ENCODE data around the gene RERE. TPM values are rescaled to one million over a fixed set of nuclear protein-coding genes. Genes with fewer than 3 reads are reported as not detected.

RERE gene
- total RNA-seq, 6 experiments from 2014 or later, result 36.5 to 41.6 (median 37.5) TPM

DNA sequence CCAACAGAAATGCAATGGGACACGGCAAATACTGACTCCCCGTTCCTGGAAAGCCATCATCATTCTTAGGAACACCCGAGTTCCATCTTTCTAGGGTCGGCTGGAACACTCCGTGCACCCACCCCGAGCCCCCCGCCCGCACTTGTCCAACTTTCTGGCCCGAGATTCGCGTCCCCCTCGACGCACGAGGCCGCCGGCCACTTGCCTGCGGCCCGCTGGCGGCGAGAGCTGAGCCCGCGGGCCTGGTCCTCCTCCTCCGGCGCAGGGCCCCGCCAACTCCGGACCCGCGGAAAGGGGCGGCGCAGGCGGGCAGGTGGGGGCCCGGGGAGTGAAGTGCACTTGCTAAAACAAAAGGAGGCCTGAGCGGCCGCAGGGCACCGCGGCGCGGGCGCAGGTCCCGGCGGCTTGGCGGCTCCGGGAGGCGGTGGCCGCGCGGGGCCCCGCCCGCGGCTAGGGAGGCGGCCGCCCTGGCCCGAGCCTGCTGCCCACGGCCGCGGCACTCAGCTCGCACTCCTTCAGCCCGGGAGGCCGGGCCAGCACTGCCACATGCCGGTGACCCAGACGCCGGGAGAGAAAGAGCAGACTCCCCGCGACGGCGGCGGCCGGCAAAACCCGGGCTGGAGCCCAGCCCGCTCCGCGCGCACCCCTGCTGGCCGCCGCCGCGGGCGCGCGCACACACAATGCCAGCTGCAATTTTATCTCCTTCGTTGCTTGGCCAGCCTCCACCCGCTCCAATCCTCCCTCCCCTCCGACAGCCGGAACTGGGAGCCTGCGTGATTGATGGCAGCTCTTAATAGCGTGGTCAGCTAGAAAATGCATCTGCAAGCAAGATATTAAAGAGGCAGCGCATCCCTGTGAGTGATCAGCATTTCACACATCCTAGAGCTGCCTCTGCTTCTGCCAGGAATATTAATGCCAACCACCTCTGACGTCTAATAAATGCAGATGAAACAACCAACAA, 114.3 kb downstream of the RERE start:
- peak; percentile 85 for DNase-seq
- H3K4me1 Mint-ChIP-seq (ENCODE audit: low read depth), result peaks cover 51% of the 10 kb centered on the region
- no peaks in the 10 kb centered on the region for H3K9me3 Mint-ChIP-seq
- H3K27me3 Mint-ChIP-seq (ENCODE audit: insufficient read depth), result no peaks in the 10 kb centered on the region
- peak overlapping the region; percentile 81 for H3K27ac Mint-ChIP-seq
- TF ChIP-seq, protein P1, sequence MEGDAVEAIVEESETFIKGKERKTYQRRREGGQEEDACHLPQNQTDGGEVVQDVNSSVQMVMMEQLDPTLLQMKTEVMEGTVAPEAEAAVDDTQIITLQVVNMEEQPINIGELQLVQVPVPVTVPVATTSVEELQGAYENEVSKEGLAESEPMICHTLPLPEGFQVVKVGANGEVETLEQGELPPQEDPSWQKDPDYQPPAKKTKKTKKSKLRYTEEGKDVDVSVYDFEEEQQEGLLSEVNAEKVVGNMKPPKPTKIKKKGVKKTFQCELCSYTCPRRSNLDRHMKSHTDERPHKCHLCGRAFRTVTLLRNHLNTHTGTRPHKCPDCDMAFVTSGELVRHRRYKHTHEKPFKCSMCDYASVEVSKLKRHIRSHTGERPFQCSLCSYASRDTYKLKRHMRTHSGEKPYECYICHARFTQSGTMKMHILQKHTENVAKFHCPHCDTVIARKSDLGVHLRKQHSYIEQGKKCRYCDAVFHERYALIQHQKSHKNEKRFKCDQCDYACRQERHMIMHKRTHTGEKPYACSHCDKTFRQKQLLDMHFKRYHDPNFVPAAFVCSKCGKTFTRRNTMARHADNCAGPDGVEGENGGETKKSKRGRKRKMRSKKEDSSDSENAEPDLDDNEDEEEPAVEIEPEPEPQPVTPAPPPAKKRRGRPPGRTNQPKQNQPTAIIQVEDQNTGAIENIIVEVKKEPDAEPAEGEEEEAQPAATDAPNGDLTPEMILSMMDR (IDR thresholded peaks at IDR 0.05), result peak; percentile 52
- no peaks in the 10 kb centered on the region for H3K36me3 Mint-ChIP-seq (ENCODE audit: low read depth)
- peak overlapping the region; percentile 90 for H3K4me3 Mint-ChIP-seq

DNA sequence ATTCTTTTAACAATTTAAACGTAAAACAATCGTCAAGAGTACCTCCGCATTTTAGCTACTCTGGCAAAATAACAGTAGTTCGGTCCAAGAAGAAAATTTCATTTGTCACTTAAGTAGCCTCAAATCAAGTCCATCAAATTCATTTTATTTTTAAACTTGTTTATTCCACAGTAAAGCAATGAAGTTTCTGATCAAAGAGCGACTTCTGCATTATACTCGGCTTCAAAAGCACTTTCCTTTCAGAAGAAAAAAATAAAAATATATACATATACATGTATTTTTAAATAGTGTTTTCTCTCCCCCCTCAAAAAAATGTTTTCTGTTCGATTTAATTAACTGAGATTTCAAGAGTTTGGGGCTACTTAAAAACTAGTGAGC, 115.0 kb downstream of the RERE start:
- H3K36me3 Mint-ChIP-seq (ENCODE audit: low read depth), result no peaks in the 10 kb centered on the region
- TF ChIP-seq, protein P1 (IDR thresholded peaks at IDR 0.05), result no peak
- H3K4me3 Mint-ChIP-seq, result peak overlapping the region; percentile 90
- no peaks in the 10 kb centered on the region for H3K27me3 Mint-ChIP-seq (ENCODE audit: insufficient read depth)
- peak overlapping the region; percentile 81 for H3K27ac Mint-ChIP-seq
- peaks cover 51% of the 10 kb centered on the region for H3K4me1 Mint-ChIP-seq (ENCODE audit: low read depth)
- no peak for DNase-seq
- H3K9me3 Mint-ChIP-seq, result no peaks in the 10 kb centered on the region

DNA sequence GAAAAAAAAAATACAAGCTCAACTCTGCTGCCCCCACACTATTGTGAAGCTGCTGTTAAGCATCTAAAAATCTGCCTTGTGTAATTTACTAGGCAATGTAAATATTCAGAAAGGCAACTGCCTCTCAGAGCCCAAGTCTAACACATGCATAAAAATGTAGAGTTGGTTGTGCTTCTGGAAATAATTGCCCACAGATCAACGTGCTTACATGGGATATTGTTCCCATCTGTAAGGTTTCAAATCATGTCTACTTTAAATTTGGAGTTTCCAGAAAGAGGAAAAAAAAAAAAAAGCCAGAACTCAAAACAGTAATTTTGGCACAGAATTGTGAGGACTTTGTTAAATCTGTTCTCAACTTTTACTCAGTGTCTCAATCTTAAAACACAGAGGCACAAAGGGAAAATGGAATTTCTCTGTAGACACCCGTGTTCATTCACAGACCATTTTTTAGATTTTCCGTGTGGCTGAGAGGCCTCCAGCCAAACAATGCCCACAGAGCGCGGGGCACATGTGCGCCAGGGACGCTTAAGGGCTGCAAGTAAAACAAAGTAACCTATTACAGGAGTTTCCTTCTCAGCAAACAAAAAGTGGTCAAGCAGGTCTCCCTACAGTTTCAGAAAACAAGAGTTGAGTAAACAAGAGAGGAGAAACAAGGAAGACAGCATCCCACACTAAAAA, 115.5 kb downstream of the RERE start:
- Mint-ChIP-seq H3K27me3 (ENCODE audit: insufficient read depth) (no peaks in the 10 kb centered on the region), H3K4me1 (ENCODE audit: low read depth) (peaks cover 45% of the 10 kb centered on the region), H3K9me3 (no peaks in the 10 kb centered on the region), H3K4me3 (peak overlapping the region; percentile 90), H3K27ac (peak overlapping the region; percentile 81), H3K36me3 (ENCODE audit: low read depth) (no peaks in the 10 kb centered on the region)
- no peak for DNase-seq
- TF ChIP-seq, protein P1 (IDR thresholded peaks at IDR 0.05), result no peak; the same call in 1 of the 2 replicates

DNA sequence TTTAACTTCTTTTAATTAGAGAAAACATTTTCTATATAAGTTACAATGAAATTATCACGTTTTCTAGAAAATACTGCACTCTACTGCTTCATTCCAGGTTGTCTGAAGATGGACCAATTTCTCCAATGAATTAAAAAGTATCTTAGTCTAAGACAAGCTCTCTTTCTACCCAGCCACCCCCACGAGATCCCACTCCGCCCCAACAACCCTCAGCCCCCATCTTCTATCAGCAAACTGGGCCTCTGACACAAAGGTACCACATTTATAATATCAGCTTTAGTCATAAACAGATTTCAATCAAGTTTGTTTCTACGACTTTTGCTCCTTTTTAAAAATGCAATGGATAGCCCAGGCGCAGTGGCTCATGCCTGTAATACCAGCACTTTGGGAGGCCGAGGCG, 117.8 kb downstream of the RERE start:
- no peak overlapping the region for H3K27ac Mint-ChIP-seq
- H3K9me3 Mint-ChIP-seq, result no peaks in the 10 kb centered on the region
- peaks cover 48% of the 10 kb centered on the region for H3K4me1 Mint-ChIP-seq (ENCODE audit: low read depth)
- H3K4me3 Mint-ChIP-seq, result no peak overlapping the region
- TF ChIP-seq, protein P1 (IDR thresholded peaks at IDR 0.05), result no peak
- no peak for DNase-seq
- H3K36me3 Mint-ChIP-seq (ENCODE audit: low read depth), result no peaks in the 10 kb centered on the region
- no peaks in the 10 kb centered on the region for H3K27me3 Mint-ChIP-seq (ENCODE audit: insufficient read depth)

DNA sequence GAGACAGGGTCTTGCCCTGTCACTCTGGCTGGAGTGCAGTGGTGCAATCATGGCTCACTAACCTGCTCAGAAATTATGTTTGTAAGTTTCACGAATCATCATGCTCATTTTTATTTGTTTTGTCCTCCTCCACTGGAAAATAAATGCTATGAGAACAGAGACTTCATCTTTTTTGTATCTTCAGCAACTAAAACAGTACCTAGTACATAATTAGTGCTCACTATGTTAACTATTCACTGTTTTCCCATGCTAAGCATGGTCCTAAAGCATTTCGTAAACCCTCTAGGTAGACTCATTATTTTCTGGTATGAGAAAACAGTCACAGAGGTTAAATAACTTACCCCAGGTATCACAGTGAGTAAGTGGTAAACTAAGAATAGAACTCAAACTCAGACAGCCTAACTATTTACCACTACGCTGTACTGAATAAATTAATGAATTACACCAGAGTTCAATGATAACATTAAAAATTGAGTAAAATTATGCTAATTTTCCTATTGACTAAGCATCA, 118.4 kb downstream of the RERE start:
- no peaks in the 10 kb centered on the region for H3K9me3 Mint-ChIP-seq
- no peaks in the 10 kb centered on the region for H3K36me3 Mint-ChIP-seq (ENCODE audit: low read depth)
- no peak for DNase-seq
- H3K4me3 Mint-ChIP-seq, result no peak overlapping the region
- H3K27ac Mint-ChIP-seq, result no peak overlapping the region
- H3K4me1 Mint-ChIP-seq (ENCODE audit: low read depth), result peaks cover 50% of the 10 kb centered on the region
- H3K27me3 Mint-ChIP-seq (ENCODE audit: insufficient read depth), result no peaks in the 10 kb centered on the region
- TF ChIP-seq, protein P1 (IDR thresholded peaks at IDR 0.05), result no peak

Measured in HFFc6 (cell line).